ENCODE results near the gene CHMP5.

Gene CHMP5

DNA sequence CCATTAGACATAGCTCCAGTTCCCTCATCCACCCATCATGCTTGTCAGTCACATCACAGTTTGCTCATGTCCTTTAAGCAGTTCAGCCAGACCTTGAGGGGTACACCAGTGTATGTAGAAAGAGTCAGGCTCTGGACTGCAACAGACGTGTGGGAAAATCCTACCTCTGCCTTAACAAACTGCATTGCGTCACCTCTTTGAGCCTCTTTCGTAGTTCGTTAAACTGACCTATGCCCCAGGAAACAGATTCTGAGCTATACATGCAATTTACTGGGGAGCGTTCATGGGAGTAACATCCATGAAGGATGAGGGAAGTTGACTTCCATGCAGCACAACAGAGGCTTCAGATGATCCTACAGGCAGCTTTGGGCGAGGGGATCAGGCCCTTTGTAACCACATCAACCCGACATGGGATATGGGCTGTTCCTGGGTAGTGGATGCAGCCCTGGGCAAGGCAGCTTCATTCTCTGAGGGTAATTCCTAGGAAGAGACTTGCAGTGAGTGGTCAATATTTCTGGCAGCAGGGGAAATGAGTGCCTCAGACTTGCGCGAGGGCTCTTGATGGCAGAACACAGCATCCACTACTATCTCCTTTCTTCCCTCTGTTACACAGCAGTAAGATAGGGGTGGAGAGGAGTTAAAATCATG, 20.6 kb upstream of the CHMP5 start:
- no peak for TF ChIP-seq CTCF (IDR thresholded peaks at IDR 0.05; ENCODE audit: low read depth, low read length)
- no peak for DNase-seq (ENCODE audit: extremely low read depth, low read depth)

DNA sequence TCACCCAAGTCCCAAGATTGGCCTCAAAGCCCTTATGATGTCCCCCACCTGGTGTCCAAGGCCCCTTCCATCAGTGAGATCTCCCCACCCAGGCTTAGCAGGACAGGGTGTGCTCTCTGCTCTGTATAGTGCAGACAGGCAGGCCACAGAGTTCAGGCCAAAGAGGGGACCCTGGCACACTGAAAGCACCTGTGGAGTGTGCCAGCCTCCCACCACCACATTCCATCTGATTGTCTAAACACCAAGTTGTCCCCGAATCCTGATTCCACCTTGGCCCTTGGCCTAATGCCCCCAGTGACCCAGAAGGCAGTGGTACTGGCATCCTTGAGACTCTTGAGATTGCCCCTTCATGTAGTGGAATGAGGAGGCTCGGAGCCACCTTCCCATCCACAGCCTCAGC, 19.5 kb upstream of the CHMP5 start:
- TF ChIP-seq CTCF (IDR thresholded peaks at IDR 0.05; ENCODE audit: low read depth, low read length), result no peak
- DNase-seq (ENCODE audit: extremely low read depth, low read depth), result no peak

- DNase-seq (ENCODE audit: extremely low read depth, low read depth), result no peak
- no peak for TF ChIP-seq CTCF (IDR thresholded peaks at IDR 0.05; ENCODE audit: low read depth, low read length)
Measured at GRCh38 chr9:33246269-33246860, 18.5 kb upstream of the CHMP5 start.

GRCh38 chr9:33248606-33249005, 16.2 kb upstream of the CHMP5 start:
- TF ChIP-seq CTCF (IDR thresholded peaks at IDR 0.05; ENCODE audit: low read depth, low read length), result no peak
- DNase-seq (ENCODE audit: extremely low read depth, low read depth), result no peak

GRCh38 chr9:33249087-33249658, 15.7 kb upstream of the CHMP5 start:
- DNase-seq (ENCODE audit: extremely low read depth, low read depth), result no peak
- TF ChIP-seq CTCF (IDR thresholded peaks at IDR 0.05; ENCODE audit: low read depth, low read length), result no peak

- DNase-seq (ENCODE audit: extremely low read depth, low read depth), result no peak
- TF ChIP-seq CTCF (IDR thresholded peaks at IDR 0.05; ENCODE audit: low read depth, low read length), result no peak
Measured at GRCh38 chr9:33249983-33250382, 14.9 kb upstream of the CHMP5 start.

GRCh38 chr9:33250458-33250995, 14.3 kb upstream of the CHMP5 start:
- DNase-seq (ENCODE audit: extremely low read depth, low read depth), result no peak
- TF ChIP-seq CTCF (IDR thresholded peaks at IDR 0.05; ENCODE audit: low read depth, low read length), result no peak
